HCT116 (cell line): ENCODE results near the gene ESPNL.

Experiments used
- CBX3 ChIP-seq: IDR thresholded peaks from 2 replicates; pipeline ENCODE4 v1.6.1; 2012; ENCODE audit warnings: low read depth
- CTCF ChIP-seq, 3 experiments: fragments of 200-600 bp in 1 of 3; sonication (generic) in 1 of 3; IDR thresholded peaks in 2 of 3; conservative IDR thresholded peaks in 1 of 3; 2 replicates each; pipeline ENCODE4 v1.5.1; 2012 to 2017; ENCODE audit warnings: low read depth in 2 of 3, low read length in 2 of 3, antibody characterized with exemption in 1 of 3, borderline replicate concordance in 1 of 3, control low read depth in 1 of 3, mild to moderate bottlenecking in 1 of 3, mixed read lengths in 1 of 3, mixed run types in 1 of 3, moderate library complexity in 1 of 3; ENCODE audit not compliant: insufficient read depth in 1 of 3
- EZH2 ChIP-seq: fragments of 200-600 bp; sonication (generic); IDR thresholded peaks from 2 replicates; pipeline ENCODE4 v1.6.1; 2017; ENCODE audit warnings: antibody characterized with exemption, mixed run types
- EZH2phosphoT487 ChIP-seq: fragments of 200-600 bp; IDR thresholded peaks from 2 replicates; pipeline ENCODE4 v1.6.1; 2018; ENCODE audit warnings: antibody characterized with exemption, borderline replicate concordance
- FOSL1 ChIP-seq: IDR thresholded peaks from 2 replicates; pipeline ENCODE4 v1.6.1; 2012; ENCODE audit warnings: low read depth
- POLR2AphosphoS5 ChIP-seq: IDR thresholded peaks from 2 replicates; pipeline ENCODE4 v1.6.1; 2011; ENCODE audit warnings: mild to moderate bottlenecking, low read depth, low read length, moderate library complexity
- SIN3A ChIP-seq: IDR thresholded peaks from 2 replicates; pipeline ENCODE4 v1.6.1; 2012; ENCODE audit warnings: low read depth
- SP1 ChIP-seq: IDR thresholded peaks from 2 replicates; pipeline ENCODE4 v1.6.1; 2012; ENCODE audit warnings: low read depth
- ZNF274 ChIP-seq: fragments of 200-500 bp; sonication (Bioruptor generic); IDR thresholded peaks from 2 replicates; pipeline ENCODE4 v1.6.1; 2014; ENCODE audit warnings: mild to moderate bottlenecking, low read depth, low read length, inconsistent platforms

GRCh38 chr2:238130111-238130695 is 30.1 kb downstream of the ESPNL start:
- TF ChIP-seq CTCF (IDR thresholded peaks at IDR 0.05 in 2 of 3, conservative IDR thresholded peaks at IDR 0.05 in 1 of 3; ENCODE audit: borderline replicate concordance in 1 of 3, insufficient read depth in 1 of 3, low read depth in 2 of 3, low read length in 2 of 3), result no peak
- TF ChIP-seq EZH2, result no peak
- no peak for TF ChIP-seq FOSL1
- no peak for TF ChIP-seq CBX3
- TF ChIP-seq POLR2AphosphoS5, result no peak
- TF ChIP-seq ZNF274, result no peak
- no peak for TF ChIP-seq SIN3A
- TF ChIP-seq SP1, result no peak
- TF ChIP-seq EZH2phosphoT487, result no peak
